NCI-H524 treated with DMSO at 0.1 percent for 48 hours (cell line): ENCODE measurements around the gene FEN1.
A peak's percentile ranks its signal among the peaks of the same experiment; 100 is the strongest.

ENCODE experiments used
- DNase-seq: peaks from one replicate; lab custom pipeline; 2025; lab: John Stamatoyannopoulos, UW

The FEN1 gene

DNA sequence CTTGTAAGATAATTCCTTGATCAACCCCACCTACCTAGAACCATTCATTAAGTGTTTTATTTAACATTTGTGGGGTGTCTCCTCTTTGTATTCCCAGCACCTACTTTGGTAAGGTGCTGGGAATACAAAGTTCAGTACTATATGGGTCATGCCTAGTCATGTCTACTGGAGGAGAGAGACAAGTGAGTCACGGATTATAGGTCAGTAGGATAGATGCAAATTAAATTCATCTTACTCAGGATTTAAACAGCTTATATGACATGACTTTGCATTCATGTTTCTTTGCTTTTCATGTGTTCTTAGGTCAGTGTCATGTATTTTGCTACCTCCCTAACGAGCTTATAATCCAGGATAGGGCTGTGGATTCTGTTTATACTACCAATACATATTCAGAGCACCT is 27.5 kb downstream of the FEN1 start:
- no peak for DNase-seq

DNA sequence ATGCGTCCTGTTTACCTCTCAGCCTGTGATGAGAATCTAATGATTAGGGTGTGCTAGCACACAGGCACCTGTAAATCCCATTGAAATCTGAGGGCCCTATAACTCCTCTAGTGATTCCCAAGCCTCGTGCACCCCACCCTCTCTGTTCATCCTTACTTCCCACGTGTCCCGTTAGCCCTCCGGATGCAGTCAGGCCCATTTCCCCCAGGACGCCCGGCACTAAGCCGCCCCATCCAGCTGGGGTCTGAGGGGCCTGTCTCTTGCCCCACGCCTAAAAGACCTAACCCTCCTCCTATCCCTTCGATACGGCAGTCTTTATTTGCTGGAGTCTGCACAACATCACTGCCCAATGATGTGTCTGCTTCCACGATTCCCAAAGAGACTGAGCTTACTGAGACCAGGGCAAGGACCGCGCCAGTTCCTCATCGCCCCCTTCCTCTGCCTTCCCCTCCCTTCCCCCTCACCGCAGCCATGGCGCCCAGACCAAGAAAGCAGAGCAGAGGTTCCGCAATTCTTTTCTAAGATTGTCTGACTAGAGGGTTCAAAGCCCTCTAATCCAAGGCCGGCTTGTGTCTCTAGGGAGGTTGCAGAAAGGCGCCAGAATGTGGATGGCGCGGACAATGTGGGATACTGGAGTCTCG is 34.3 kb downstream of the FEN1 start:
- no peak for DNase-seq

DNA sequence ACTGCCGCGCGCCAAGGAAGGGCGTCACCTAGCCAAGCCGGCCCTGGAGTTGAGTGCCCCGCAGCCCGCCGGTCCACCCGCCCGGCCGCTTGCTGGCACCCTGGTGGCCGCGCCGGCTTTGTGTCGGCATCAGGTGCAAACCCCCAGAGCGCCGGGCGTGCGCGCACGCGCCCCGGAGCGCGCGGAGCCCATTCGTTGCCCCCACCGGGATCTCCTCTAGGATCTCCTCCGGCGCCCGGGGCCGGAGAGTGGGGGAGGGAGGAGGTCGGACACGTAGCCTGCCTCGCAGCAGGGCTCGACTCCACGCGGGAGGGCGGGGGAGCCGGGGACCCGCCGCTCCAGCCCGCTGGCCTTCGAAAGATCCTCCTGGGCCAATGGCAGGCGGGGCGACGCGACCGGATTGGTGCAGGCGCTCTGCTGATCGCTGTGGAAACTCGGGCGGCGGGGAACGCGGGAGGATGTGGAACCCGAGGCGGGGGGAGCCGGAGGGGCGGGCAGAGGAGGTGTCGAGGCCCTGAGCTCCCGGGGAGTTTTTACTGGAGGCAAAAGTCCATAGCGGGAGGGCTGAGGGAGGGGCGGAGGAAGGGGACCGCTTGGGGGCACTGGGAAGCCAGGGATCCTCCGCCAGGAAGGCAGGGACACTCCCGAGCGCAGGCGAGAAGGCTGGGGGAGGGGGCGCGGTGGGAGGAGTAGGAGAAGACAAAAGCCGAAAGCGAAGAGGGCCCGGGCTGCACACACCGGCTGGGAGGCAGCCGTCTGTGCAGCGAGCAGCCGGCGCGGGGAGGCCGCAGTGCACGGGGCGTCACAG is 35.1 kb downstream of the FEN1 start, which contains the start of gene FADS2:
Gene FADS2 (plus strand): TSS at position 730 of the 808 bp plus-strand sequence. CDS start 91 bp downstream, outside the sequence.
- peak; percentile 81 for DNase-seq

DNA sequence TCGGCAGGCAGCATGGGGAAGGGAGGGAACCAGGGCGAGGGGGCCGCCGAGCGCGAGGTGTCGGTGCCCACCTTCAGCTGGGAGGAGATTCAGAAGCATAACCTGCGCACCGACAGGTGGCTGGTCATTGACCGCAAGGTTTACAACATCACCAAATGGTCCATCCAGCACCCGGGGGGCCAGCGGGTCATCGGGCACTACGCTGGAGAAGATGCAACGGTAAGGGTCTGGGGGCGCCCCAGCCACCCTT is 35.6 kb downstream of the FEN1 start:
- no peak for DNase-seq

DNA sequence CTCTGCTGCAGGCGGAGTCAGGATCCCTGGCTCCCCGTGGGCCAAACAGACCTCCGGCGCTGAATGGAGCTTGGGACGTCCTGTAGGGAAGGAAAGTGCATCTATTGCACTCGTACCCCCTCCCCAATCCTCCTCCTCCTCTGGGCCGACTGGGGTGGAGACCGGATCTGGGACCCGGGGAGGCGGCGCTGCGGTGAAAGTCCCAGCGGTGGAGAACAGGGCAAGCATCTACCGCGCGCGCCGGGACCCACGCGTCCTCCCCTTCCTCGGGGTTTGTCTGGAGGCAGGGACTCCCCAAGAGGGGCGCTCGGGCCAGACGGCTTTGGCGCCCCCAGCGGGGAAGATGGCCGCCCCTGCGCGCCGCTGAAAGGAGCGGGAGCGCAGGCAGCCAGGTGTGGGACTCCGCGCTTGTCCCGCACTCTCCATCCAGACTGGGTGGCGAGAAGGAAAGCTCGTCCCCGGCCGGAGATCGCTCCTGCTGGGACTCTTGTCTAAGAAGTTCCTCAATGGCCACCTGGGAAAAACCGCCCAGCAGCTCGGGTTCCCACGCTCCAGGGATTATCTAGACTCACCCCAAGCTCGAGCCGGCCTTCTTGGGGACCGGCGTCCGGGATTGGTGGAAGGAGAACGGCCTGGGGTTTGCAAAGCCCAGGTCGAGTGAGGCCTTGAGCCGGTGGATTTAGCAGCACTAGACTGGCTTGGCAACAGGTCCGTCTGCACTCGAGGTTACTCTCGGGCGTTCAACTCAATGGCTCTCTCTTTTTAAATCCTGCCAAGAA is 36.1 kb downstream of the FEN1 start:
- no peak for DNase-seq

DNA sequence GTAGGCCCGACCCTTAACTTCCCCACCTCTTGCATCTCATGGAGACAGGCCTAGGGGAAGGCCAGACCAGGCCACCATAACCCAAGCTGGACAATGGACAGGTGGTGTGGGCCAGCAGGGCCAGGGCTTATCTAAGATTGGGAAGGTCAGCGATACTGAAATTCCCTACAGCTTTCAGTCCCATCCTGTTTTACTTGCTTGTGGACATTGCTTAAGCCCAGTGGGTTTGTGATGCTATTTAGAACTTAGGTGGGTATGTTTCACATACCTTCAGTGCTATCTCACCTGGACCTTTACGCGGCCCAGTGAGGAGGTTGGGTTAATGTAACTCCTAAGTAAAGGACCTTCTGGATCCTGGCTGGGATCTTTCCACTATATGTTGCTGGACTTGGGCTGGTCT is 37.1 kb downstream of the FEN1 start:
- DNase-seq = no peak

DNA sequence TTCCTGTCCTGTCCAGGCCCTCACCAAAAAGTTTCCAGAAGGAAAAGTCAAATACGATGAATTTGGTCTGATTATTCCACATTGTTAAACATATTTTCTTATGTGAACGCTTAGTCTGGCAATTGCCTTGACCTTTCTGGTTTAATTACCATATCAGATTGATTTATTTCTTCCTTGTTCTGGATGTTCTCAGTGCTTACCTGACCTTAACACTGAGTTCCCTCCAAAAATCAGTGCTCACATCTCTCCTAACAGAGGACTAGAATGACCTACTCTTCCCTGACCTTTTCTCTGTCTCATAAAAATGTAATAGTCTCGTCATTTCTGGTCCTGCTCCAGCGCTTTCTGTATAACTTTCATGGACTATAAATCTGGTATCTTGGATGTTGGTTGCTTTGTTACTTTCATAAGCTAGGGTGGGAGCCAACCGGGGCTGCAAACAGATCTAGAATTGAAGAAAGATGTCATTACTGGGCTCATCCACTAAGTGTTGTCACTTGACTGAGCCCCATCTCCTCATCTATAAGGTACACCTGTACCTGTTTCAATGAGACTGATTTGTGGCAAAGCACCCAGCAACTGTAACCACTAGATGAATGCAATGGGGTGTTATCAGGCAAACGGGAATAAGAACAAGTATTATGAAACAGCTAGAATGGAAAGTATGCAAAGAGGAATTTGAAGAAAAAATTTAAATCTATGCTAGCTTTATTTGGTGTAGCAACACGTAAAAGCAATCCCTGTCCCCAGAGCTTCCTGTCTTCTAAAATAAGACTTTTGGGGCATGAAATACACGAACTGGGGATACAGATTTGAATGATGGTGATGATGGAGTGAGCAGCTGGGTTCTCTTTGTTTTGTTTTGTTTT is 37.8 kb downstream of the FEN1 start:
- DNase-seq = no peak

DNA sequence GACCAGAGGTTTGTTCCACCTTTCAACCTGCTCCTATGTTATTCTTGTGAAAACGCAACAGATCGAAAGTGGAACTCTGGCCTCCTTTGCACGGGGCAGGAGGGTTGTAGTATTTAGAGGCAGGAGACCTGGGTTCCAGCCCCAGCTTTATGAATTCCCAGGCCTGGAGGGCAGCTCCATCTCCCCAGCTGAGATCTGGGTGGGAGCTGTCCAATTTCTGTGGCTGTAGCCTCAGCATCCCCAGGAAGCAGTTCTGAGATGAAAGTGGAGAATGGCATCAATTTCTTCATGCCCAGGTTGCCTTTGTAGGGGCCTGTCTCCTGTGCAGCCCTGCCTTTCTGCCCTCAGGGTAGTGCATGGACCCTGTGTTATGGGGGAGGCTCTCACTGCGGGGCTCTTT is 39.5 kb downstream of the FEN1 start:
- DNase-seq = no peak

DNA sequence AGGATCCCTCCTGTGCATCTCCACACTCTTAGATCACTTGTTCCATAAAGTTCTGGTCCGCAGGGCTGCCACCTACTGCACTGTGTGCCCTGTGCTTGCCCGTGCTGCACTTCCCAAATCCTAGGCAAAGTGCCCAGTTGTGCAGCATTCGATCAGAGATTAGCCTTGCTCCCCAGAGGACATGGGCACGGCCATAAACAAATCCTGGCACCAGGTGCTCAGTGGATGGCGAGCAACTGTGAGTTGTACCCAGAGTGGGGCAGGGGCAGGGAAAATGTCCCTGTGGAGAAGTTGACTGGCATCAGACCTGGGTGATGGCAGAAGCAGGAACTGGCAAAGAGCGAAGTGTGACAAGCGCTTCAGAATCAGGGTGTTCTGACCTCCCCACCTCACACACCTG is 40.0 kb downstream of the FEN1 start:
- no peak for DNase-seq

DNA sequence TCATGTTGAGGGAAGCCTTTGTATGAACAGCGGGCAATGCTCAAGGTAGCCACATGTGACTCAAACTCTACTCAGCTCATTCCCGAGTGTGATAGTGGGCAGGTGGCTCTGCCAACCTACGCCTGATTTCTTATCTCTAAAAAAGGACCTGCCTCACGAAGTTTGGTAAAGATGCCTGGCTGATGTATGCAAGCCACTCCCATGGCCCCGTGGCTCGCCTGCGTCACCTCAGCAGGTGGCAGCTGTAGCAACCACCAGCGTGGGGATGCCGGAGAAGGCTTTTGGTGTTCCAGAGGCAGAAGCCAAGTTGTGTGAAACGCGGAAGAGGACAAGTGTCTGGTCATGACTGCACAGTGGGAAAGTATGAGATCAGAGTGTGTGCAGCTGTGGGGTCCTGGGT is 40.8 kb downstream of the FEN1 start:
- DNase-seq = no peak

DNA sequence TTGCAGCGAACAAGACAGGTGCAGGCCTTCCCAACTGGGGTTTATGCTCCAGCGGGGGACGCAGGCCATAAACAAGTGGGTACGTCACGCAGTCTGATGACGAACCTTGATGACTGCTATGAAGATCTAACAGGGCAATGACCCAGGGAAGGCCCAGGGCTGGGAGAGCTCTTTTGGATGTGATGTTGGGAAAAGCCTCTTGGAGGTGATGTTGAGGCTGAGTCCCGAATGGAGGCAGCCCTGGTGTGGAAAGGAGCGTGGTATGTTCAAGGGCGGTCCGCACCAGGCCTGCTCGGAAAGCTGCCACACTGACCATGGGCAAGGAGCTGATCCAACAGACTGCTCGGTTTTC is 41.2 kb downstream of the FEN1 start:
- DNase-seq = no peak

DNA sequence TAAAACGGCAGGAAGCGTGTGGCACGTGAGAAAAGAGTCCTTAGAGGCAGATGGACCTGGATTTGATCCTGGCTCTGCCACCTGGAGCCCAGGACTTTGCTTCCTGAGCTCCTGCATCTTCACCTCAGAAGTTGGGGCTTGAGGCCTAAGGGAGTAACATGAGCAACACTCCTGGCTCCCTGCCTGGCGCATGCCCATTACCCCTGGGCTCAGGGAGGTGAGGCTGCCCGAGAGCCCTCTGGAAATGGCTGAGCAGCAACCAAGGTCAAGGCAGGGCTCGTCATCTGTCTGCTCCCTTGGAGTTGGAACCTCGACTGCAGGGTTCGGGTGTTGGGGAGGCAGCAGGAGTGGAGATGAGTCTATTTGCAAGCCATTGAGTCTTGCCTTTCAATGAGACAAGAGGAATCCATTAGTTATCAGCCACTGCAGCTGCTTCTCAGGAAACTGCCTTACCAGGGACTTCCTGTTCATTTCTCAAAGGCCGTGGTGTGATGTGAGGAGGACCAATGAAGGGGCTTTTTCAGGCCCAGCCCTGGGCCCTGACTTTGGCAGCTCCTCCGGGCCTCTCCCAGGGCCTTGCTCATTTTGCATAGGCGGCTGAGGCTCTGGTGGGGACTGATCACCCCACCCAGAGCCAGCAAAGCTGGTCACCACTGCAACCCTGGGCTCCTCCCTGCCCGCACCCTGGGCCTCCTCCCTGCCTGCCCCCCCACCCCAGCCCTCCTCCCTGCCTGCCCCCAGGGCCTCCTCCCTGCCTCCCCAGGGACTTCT is 41.8 kb downstream of the FEN1 start:
- DNase-seq = no peak

DNA sequence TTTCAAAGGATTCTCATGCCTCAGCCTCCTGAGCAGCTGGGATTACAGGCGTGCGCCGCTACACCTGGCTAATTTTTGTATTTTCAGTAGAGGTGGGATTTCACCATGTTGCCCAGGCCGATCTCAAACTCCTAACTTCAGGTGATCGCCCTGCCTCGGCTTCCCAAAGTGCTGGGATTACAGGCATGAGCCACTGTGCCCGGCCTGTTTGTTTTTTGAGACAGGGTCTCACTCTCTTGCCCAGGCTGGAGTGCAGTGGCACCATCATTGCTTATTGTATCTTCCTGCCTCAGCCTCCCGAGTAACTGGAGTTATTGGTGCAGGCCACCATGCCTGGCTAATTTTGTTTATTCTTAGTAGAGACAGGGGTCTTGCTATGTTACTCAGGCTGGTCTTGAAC is 43.5 kb downstream of the FEN1 start:
- DNase-seq = no peak

DNA sequence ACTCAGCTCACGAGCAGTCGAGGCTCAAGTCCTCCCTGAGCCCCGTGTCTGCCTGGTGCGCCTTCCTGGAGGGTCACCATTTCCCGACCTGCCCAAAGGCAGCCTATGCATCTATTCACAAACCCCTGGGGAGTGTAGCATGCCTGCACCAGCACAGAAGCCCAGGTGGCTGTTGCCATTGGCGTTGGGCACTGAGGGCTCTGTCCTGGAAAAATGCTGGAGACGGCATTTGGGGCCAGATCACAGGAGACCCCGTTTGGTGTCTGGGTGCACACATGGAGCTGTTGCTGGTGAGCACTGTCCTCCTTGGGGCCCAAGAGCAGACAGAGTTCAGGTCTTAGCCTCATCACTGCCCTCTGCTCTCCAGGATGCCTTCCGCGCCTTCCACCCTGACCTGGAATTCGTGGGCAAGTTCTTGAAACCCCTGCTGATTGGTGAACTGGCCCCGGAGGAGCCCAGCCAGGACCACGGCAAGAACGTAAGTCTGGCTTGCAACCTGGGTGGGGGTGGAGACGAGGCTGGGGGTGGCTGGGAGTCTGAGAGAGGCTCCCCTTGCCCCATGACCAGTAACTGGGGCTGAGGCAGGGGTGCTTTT is 44.8 kb downstream of the FEN1 start:
- DNase-seq = no peak

DNA sequence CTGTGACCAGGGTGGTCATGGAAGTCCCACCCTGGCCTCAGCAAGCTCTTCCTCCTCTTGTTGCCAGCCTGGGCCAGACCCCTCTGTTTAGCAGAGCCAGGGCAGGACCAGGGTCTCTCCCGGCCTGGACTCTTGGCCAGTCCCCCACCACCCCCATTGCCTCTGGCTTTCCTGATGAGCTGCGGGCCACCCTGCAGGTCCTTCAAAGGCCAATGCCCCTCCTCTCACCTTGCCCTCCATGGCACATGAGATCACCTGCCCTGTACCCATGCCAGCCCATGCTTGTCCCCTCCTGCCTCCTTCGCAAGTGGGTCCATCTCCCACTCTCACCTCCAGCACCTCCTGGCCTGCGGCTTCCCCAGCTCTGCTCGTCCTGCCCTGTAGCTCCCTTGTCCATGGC is 45.8 kb downstream of the FEN1 start:
- DNase-seq = no peak

DNA sequence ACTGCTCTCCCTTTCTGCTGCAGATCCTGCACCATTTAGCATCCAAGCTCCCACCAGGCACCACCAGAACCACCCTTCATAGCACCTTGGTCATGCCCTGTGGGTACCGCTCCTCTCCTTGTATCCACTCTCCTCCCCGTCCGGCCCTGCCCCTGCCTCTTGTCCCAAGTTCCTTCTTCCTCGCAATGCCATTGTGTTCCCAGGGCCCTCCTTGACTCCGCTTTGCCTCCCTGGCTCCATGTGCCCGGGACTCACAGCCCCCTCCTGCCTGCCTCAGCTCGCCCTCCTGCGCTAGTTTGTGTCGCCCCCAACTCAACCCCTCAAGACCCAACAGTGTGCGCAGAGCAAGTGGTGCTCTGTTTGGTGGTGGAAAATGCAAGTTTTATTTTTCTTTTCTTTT is 46.2 kb downstream of the FEN1 start:
- DNase-seq = no peak

DNA sequence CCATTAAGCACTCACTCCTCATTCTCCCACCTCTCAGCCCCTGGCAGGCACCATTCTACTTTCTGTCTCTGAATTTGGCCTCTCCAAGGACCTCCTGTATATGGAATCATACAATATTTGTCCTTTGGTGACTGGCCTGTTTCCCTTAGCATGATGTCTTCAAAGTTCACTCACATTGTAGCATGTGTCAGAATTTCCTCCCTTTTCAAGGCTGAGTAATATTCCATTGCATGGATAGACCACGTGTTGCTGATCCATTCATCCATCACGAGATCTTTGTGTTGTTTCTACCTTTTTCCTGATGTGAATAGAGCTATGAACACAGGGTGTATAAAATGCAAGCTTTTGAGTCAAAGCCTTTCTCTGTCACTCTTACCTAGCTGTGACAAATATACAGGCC is 47.0 kb downstream of the FEN1 start:
- no peak for DNase-seq

DNA sequence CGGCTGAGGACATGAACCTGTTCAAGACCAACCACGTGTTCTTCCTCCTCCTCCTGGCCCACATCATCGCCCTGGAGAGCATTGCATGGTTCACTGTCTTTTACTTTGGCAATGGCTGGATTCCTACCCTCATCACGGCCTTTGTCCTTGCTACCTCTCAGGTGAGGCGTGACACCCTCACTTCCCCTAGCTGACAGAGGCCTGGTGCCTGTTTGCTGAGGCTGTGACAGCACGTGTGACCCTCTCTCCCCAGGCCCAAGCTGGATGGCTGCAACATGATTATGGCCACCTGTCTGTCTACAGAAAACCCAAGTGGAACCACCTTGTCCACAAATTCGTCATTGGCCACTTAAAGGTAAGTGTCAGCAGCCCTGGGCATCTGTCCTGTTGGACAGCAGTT is 47.7 kb downstream of the FEN1 start:
- DNase-seq = no peak

DNA sequence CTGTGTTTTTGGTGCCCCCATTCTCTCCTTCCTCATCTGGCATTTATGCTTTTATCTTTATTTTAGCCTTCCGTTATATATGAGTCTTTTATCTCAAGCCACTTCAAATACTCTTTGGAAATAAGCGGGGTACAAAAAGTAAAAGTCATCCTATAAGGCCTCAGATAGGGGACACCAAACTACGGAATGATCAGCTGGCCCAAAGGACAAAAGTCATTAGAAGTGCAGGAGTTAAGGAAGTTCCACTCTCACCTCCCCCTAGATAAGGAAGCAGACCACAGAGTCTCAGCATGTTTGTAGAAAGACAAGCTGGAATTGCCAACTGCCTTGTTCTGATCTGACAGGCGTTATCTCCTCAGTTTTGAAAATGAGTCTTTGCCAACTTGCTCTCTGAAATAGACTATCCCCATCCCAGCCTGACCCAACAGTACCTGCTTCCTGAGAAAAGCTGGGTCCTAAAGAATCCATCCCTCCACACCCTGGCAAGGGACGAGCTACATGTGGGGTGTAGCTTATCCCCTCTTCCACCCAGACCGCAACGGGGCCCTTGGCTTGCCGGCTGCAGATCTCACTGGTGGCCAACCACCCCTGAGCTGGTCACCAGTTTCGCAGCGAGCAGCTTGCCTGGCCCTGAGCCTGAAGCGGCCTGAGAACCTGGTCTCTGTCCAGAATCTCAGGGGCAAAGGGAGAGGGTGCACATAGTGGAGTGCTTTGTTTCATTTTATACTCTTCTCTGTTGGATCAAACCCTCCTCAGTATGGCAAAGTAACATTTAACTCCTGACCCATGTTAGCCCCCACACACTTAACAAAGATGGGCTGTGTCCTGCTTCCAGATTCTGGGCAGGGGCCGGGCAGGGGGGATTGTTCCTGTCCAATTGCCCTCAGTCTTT is 49.2 kb downstream of the FEN1 start:
- DNase-seq = no peak

DNA sequence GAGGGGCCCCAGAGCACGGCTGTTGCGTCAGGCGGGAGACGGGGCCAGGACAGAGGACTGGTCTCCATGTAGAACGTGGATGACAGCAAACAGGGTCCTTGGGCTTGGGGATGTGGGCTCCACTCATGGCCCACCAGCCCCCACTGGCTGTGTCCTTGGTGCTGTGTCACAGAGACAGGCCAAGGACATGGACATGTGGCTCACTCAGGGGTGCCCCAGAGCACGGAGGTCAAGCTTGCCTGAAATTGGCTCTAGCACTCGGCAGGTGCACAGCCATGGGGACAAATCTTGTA is 49.8 kb downstream of the FEN1 start:
- DNase-seq = no peak
